Stomach (tissue), 4 donors: ENCODE measurements around the gene CCL18.

Experiments
- CTCF ChIP-seq, 7 experiments: fragments of 450-650 bp in 4 of 7; fragments of 200-600 bp in 3 of 7; sonication (generic) in 3 of 7; IDR thresholded peaks; one replicate each; pipeline ENCODE4 v1.5.1; 2016 to 2019; ENCODE audit warnings: antibody characterized with exemption in 7 of 7, control low read depth in 2 of 7, mild to moderate bottlenecking in 1 of 7
- POLR2A ChIP-seq, 4 donors: fragments of 450-650 bp; IDR thresholded peaks; one replicate each; pipeline ENCODE4 v1.6.1; 2016; ENCODE audit warnings: antibody characterized with exemption in 4 of 4, control low read depth in 2 of 4, mild to moderate bottlenecking in 1 of 4, moderate library complexity in 1 of 4
- POLR2AphosphoS5 ChIP-seq, 3 donors: sonication (generic); formaldehyde crosslinking; IDR thresholded peaks; one replicate each; pipeline ENCODE4 v1.6.1; 2016; ENCODE audit warnings: antibody characterized with exemption in 3 of 3

GRCh38 chr17:36104701-36105181 is 40.7 kb downstream of the CCL18 start:
- TF ChIP-seq CTCF (IDR thresholded peaks at IDR 0.05), result no peak
- no peak for TF ChIP-seq POLR2AphosphoS5 (IDR thresholded peaks at IDR 0.05)
- TF ChIP-seq POLR2A (IDR thresholded peaks at IDR 0.05), result no peak
